Gastroesophageal sphincter (tissue), 4 donors: ENCODE data around the gene MEX3A. TPM values are rescaled to one million over a fixed set of nuclear protein-coding genes. Genes with fewer than 3 reads are reported as not detected.
"Not testable (repeated sequence)": the region's sequence is repeated elsewhere in the genome, so short reads cannot be mapped to it uniquely, and the experiment has no call there.

ENCODE experiments used
- ATAC-seq: fragments of 150-250 bp; one replicate; pipeline ENCODE4 v1.9.1; 2016; ENCODE audit warnings: mild to moderate bottlenecking, moderate library complexity
- H3K27ac ChIP-seq, 4 donors: fragments of 200-600 bp; sonication (generic) in 3 of 4; 1 replicate in 3 of 4; 2 replicates in 1 of 4; pipeline ENCODE4 v1.5.1; 2016 to 2019
- H3K27me3 ChIP-seq: fragments of 200-600 bp; sonication (generic); one replicate; pipeline ENCODE4 v1.5.1; 2019
- H3K36me3 ChIP-seq, 2 donors: fragments of 200-600 bp; sonication (generic); one replicate each; pipeline ENCODE4 v1.5.1; 2019; ENCODE audit warnings: control low read depth in 1 of 2
- H3K4me1 ChIP-seq, 3 donors: fragments of 200-600 bp; sonication (generic); 1 replicate in 2 of 3; 2 replicates in 1 of 3; pipeline ENCODE4 v1.5.1; 2016 to 2019; ENCODE audit warnings: control low read depth in 2 of 3
- H3K4me3 ChIP-seq, 2 donors: fragments of 200-600 bp; sonication (generic); one replicate each; pipeline ENCODE4 v1.5.1; 2019; ENCODE audit warnings: mild to moderate bottlenecking in 1 of 2, moderate library complexity in 1 of 2
- H3K9me3 ChIP-seq, 3 donors: fragments of 200-600 bp; sonication (generic); one replicate each; pipeline ENCODE4 v1.5.1; 2017 to 2019; ENCODE audit warnings: control low read depth in 2 of 3
- EP300 ChIP-seq: sonication (generic); formaldehyde crosslinking; IDR thresholded peaks from one replicate; pipeline ENCODE4 v1.6.1; 2017; ENCODE audit warnings: antibody characterized with exemption, mild to moderate bottlenecking
- POLR2A ChIP-seq, 2 donors: fragments of 450-650 bp; IDR thresholded peaks; one replicate each; pipeline ENCODE4 v1.6.1; 2017; ENCODE audit warnings: antibody characterized with exemption in 2 of 2, mild to moderate bottlenecking in 2 of 2, moderate library complexity in 1 of 2
- POLR2AphosphoS5 ChIP-seq: sonication (generic); formaldehyde crosslinking; IDR thresholded peaks from one replicate; pipeline ENCODE4 v1.6.1; 2017; ENCODE audit warnings: antibody characterized with exemption
- WGBS, 2 donors: methylation state at CpG; one replicate each; pipeline ENCODE4 v1.1.5; 2018; ENCODE audit warnings: low coverage in 1 of 2; 5-methylcytosine and 5-hydroxymethylcytosine counted together
- total RNA-seq, 4 donors: library from RNA; depleted of rRNA; stranded (reverse); fragments of >200 nt; gene quantifications; one replicate each; pipeline ENCODE4 v1.1.0, GENCODE V29; 2016
- TF ChIP-seq, protein P1 (sequence below), 4 experiments: fragments of 200-600 bp in 2 of 4; fragments of 450-650 bp in 2 of 4; sonication (generic) in 1 of 4; IDR thresholded peaks; one replicate each; pipeline ENCODE4 v1.5.1; 2017 to 2019; ENCODE audit warnings: antibody characterized with exemption in 4 of 4, mild to moderate bottlenecking in 2 of 4, moderate library complexity in 2 of 4

The MEX3A gene
- total RNA-seq, 4 donors from 2014 or later, result under 0.01 to 0.78 (median 0.52) TPM

DNA sequence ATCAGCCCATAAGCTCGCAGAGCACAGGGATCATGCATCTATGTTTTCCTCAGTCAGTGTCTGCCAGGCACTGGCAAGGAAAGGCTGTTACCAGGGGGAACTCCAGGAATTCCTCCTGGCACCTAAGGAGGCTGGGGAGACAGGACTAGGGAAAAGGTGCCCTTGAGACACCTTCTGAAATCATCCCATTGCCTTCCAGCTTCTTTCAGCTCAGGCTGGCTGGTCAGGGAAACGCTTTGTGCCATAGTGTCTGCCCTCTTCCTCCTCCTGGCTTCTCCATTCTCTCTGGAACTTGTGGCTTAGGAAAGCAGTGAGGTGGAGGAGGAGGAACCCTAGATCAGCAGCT lies 46.0 kb upstream of the MEX3A start:
- Histone ChIP-seq H3K27ac (peak overlapping the region; percentile 94 to 100 (median 98)), H3K9me3 (no peaks in the 10 kb centered on the region), H3K36me3 (peaks cover 0 to 30% of the 10 kb centered on the region in 2 donors), H3K27me3 (no peaks in the 10 kb centered on the region), H3K4me3 (peak overlapping the region in 1 of 2 donors; percentile 32), H3K4me1 (peaks cover 35 to 100% (median 69%) of the 10 kb centered on the region in 3 donors)
- no peak for ATAC-seq
- 0 to 22% methylated on average over 1 of the region's 2 CpGs for WGBS, 2 donors
- TF ChIP-seq POLR2A (IDR thresholded peaks at IDR 0.05) (no peak), POLR2AphosphoS5 (no peak), EP300 (no peak)
- TF ChIP-seq, protein P1, sequence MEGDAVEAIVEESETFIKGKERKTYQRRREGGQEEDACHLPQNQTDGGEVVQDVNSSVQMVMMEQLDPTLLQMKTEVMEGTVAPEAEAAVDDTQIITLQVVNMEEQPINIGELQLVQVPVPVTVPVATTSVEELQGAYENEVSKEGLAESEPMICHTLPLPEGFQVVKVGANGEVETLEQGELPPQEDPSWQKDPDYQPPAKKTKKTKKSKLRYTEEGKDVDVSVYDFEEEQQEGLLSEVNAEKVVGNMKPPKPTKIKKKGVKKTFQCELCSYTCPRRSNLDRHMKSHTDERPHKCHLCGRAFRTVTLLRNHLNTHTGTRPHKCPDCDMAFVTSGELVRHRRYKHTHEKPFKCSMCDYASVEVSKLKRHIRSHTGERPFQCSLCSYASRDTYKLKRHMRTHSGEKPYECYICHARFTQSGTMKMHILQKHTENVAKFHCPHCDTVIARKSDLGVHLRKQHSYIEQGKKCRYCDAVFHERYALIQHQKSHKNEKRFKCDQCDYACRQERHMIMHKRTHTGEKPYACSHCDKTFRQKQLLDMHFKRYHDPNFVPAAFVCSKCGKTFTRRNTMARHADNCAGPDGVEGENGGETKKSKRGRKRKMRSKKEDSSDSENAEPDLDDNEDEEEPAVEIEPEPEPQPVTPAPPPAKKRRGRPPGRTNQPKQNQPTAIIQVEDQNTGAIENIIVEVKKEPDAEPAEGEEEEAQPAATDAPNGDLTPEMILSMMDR (IDR thresholded peaks at IDR 0.05), result no peak

DNA sequence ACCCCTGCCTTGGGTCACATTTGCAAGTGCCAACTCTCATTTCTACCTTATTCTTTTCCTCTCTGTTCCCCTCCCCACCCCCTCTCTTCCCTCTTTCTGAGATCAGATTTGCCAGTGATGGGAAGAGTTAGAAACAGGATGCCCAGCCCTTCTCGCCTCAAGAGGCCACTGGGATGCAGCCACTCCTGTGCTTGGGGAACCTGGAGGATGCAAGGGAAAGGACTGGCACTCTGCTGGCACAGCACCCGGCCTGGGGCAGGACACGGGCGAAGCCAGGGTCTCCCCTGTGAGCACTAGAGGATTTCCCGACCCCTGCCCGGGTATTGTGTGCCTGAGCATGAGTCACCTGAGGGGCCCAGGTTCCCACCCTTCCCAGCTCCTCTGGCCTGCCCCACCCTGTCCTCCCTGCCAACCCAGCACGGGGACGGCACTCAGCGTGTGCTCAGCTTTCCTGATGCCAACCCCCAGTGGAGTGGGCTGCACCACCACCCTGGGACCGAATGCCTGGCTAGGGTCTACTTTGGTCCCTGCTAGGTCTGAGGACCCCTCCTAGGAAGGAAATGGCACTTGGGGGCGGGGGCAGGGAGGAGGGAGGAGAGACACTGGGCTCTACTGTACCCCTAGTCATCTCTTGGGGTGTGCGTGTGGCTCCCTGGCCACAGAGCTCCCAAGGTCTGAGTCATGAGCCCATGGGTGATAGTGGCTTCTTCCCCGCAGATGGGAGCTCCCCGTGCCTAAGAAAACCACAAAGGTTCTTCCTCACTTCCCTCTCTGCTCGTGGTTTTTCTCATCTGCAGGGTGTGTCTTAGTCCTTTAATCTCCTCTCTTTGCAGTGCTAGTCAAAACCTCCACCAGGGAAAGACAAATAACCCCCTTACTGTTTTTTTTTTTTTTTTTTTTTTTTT lies 44.6 kb upstream of the MEX3A start:
- ATAC-seq, result peak; percentile 1
- 0% methylated on average over 3 to 4 of the region's 15 CpGs for WGBS, 2 donors
- TF ChIP-seq EP300 (no peak), POLR2AphosphoS5 (no peak), POLR2A (IDR thresholded peaks at IDR 0.05) (no peak)
- TF ChIP-seq, protein P1 (IDR thresholded peaks at IDR 0.05), result no peak
- Histone ChIP-seq H3K27ac (peak overlapping the region; percentile 94 to 100 (median 100)), H3K4me1 (peaks cover 35 to 100% (median 72%) of the 10 kb centered on the region in 3 donors), H3K9me3 (no peaks in the 10 kb centered on the region), H3K4me3 (peak overlapping the region in 1 of 2 donors; percentile 93), H3K36me3 (peaks cover 0 to 16% of the 10 kb centered on the region in 2 donors), H3K27me3 (no peaks in the 10 kb centered on the region)

DNA sequence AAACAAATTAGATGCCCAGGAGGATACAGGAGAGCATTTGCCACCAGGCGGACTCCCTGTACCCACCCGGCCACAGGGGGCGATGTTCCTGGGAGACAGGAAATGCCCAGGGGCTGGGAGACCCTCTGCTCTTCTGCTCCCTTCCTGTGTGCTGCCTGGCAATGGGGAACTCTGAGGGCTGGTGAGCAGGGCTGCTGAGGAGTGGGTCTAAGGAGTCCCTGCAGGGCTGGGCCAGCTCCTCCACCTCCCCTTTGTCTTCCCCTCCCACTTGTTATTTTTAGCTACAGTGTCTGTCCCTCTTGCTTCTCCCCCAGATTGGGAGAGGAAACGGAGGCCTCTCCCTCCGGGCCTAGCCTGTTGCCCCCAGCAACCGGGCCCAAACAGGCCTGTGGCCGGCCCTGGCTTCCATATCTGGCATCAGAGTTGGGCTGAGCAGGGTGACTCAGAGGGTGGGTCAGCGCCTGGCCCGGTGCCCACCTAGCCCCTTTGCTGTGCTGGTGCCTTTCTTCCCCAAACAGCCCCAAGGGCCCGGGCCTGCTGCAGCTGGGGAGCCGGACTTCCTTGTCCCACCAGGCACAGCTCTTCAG lies 43.9 kb upstream of the MEX3A start:
- peak overlapping the region; percentile 94 to 100 (median 100) for H3K27ac ChIP-seq
- TF ChIP-seq EP300 (no peak), POLR2AphosphoS5 (peak; percentile 82), POLR2A (IDR thresholded peaks at IDR 0.05) (no peak)
- TF ChIP-seq, protein P1 (IDR thresholded peaks at IDR 0.05), result peak in 3 of 4 experiments; percentile 44 to 60 (median 56)
- 3% methylated on average over 4 to 9 of the region's 11 CpGs for WGBS, 2 donors
- peaks cover 0 to 8% of the 10 kb centered on the region in 2 donors for H3K36me3 ChIP-seq
- H3K4me3 ChIP-seq, result peak overlapping the region in 1 of 2 donors; percentile 93
- H3K4me1 ChIP-seq, result peaks cover 40 to 100% (median 79%) of the 10 kb centered on the region in 3 donors
- H3K9me3 ChIP-seq, result no peaks in the 10 kb centered on the region
- ATAC-seq, result peak; percentile 61
- no peaks in the 10 kb centered on the region for H3K27me3 ChIP-seq

DNA sequence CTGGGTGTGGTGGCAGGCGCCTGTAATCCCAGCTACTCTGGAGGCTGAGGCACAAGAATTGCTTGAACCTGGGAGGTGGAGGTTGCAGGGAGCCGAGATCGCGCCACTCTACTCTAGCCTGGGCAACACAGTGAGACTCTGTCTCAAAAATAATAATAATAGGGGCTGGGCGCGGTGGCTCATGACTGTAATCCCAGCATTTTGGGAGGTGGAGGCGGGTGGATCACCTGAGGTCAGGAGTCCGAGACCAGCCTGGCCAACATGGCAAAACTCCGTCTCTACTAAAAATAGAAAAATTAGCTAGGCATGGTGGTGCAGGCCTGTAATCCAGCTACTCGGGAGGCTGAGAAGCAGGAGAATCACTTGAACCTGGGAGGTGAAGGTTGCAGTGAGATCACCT lies 43.3 kb upstream of the MEX3A start:
- H3K9me3 ChIP-seq, result not testable (repeated sequence)

DNA sequence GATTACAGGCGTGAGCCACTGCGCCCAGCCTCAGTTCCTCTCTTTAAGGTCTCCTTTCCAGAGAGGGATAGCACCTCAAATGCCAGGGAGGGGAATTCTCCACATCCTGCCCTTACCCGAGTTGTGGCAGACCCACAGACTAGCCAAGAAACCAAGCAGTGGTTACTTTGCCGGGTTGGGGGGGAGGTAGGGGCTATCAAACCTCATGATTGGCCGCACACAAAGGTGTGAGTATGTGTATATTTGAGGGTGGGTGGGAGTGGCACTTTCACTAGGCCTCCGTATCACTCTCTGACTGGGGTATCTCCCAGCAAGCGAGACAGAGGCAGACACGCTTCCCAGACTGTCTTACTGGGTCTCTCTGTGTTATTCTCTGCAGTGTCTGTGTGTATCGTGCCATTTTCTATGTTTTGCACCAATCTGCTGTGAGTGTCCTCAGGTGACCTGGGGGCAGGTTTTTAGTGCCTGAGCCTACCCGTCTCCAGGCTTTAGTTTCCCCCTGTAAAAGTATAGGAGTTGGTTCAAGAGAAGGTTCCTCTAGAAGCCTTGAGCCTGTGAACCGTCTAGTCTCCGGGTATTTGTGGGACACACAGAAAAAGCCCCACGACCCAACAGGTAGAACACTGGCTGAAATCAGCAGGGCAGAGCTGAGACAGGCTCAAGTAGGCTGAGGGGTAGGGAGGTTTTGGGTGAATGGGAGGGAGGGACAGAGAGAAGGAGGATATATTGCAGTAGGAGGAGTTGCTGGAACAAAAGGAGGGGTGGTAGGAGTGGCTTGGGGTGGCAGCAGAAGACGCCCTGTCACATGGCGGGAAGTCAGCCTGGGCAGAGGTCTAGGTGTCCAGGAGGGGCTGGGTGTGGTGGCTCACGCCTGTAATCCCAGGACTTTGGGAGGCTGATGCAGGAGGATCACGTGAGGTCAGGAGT lies 42.6 kb upstream of the MEX3A start:
- H3K4me1 ChIP-seq, result peaks cover 36 to 100% (median 83%) of the 10 kb centered on the region in 3 donors
- peak overlapping the region in 1 of 2 donors; percentile 93 for H3K4me3 ChIP-seq
- no peaks in the 10 kb centered on the region for H3K27me3 ChIP-seq
- 7 to 8% methylated on average over 5 to 11 of the region's 17 CpGs for WGBS, 2 donors
- H3K36me3 ChIP-seq, result peaks cover 0 to 5% of the 10 kb centered on the region in 2 donors
- H3K27ac ChIP-seq, result peak overlapping the region; percentile 94 to 100 (median 100)
- H3K9me3 ChIP-seq, result no peaks in the 10 kb centered on the region
- no peak for ATAC-seq
- TF ChIP-seq POLR2A (IDR thresholded peaks at IDR 0.05), result peak; percentile 33 to 38
- TF ChIP-seq EP300, result no peak
- TF ChIP-seq POLR2AphosphoS5, result peak; percentile 66

More for the DNA sequence above, 43.3 kb upstream of the MEX3A start:
- peak overlapping the region in 1 of 2 donors; percentile 93 for H3K4me3 ChIP-seq
- not testable (repeated sequence) for H3K27me3 ChIP-seq, ATAC-seq, H3K36me3 ChIP-seq
- WGBS, 2 donors, result 0 to 46% methylated on average over 1 to 10 of the region's 10 CpGs
- peak overlapping the region; percentile 94 to 100 (median 100) for H3K27ac ChIP-seq
- H3K4me1 ChIP-seq, result peaks cover 40 to 100% (median 83%) of the 10 kb centered on the region in 3 donors
